Parathyroid adenoma (tissue), 2 donors: ENCODE data around the gene LPAR3.

Source experiments
- H2AFZ ChIP-seq: fragments of 300-600 bp; sonication (generic); one replicate; pipeline ENCODE4 v1.7.0; 2017; ENCODE audit warnings: antibody characterized with exemption, mild to moderate bottlenecking
- H3K27ac ChIP-seq: fragments of 300-600 bp; sonication (generic); one replicate; pipeline ENCODE4 v1.7.0; 2017
- H3K27me3 ChIP-seq: fragments of 300-600 bp; sonication (generic); one replicate; pipeline ENCODE4 v1.7.0; 2017; ENCODE audit warnings: low read length; ENCODE audit not compliant: control insufficient read depth, insufficient read depth
- H3K36me3 ChIP-seq: fragments of 300-600 bp; sonication (generic); one replicate; pipeline ENCODE4 v1.7.0; 2017; ENCODE audit warnings: low read length; ENCODE audit not compliant: control insufficient read depth, insufficient read depth
- H3K4me1 ChIP-seq: fragments of 300-600 bp; sonication (generic); one replicate; pipeline ENCODE4 v1.7.0; 2017; ENCODE audit warnings: control low read depth
- H3K4me2 ChIP-seq: fragments of 300-600 bp; sonication (generic); one replicate; pipeline ENCODE4 v1.7.0; 2017; ENCODE audit warnings: low read length
- H3K4me3 ChIP-seq: fragments of 300-600 bp; sonication (generic); one replicate; pipeline ENCODE4 v1.7.0; 2017; ENCODE audit warnings: low read depth, low read length
- H3K79me2 ChIP-seq: fragments of 300-600 bp; sonication (generic); one replicate; pipeline ENCODE4 v1.7.0; 2017; ENCODE audit warnings: control low read depth
- H3K9ac ChIP-seq: fragments of 300-600 bp; sonication (generic); one replicate; pipeline ENCODE4 v1.7.0; 2017; ENCODE audit warnings: mild to moderate bottlenecking
- H3K9me3 ChIP-seq: fragments of 300-600 bp; sonication (generic); one replicate; pipeline ENCODE4 v1.7.0; 2017; ENCODE audit warnings: low read length; ENCODE audit not compliant: control insufficient read depth
- TF ChIP-seq, protein P1 (sequence below): fragments of 300-600 bp; sonication (generic); IDR thresholded peaks from one replicate; pipeline ENCODE4 v1.7.0; 2017; ENCODE audit warnings: antibody characterized with exemption, mild to moderate bottlenecking
- donor health status: primary hyperparathyroidism.

The LPAR3 gene

DNA sequence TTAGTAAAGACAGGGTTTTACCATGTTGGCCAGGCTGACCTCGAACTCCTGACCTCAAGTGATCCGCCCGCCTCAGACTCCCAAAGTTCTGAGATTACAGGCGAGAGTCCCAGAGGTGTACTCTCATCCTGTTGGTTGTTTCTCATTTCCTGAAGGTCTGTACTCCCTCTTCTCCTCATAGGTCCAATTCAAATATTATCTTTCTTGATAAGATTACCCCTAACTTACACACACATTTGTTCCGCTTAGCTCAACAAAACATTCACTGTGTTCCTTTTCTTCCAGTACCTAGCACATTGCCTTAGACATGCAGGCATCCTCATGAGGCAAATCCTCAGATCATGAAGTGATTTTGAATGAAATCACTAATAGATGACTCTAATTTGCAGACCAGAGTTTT lies 130.3 kb downstream of the LPAR3 start:
- Histone ChIP-seq H3K9ac (no peak overlapping the region), H3K27ac (no peak overlapping the region), H3K4me3 (no peak overlapping the region), H3K4me1 (no peaks in the 10 kb centered on the region), H2AFZ (no peak overlapping the region), H3K27me3 (no peaks in the 10 kb centered on the region), H3K9me3 (no peaks in the 10 kb centered on the region), H3K36me3 (no peaks in the 10 kb centered on the region), H3K79me2 (no peaks in the 10 kb centered on the region), H3K4me2 (no peak overlapping the region)
- TF ChIP-seq, protein P1, sequence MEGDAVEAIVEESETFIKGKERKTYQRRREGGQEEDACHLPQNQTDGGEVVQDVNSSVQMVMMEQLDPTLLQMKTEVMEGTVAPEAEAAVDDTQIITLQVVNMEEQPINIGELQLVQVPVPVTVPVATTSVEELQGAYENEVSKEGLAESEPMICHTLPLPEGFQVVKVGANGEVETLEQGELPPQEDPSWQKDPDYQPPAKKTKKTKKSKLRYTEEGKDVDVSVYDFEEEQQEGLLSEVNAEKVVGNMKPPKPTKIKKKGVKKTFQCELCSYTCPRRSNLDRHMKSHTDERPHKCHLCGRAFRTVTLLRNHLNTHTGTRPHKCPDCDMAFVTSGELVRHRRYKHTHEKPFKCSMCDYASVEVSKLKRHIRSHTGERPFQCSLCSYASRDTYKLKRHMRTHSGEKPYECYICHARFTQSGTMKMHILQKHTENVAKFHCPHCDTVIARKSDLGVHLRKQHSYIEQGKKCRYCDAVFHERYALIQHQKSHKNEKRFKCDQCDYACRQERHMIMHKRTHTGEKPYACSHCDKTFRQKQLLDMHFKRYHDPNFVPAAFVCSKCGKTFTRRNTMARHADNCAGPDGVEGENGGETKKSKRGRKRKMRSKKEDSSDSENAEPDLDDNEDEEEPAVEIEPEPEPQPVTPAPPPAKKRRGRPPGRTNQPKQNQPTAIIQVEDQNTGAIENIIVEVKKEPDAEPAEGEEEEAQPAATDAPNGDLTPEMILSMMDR: no peak
